Regular cardiac myocyte (primary cell): ENCODE measurements around the gene MED23. TPM values are rescaled to one million over a fixed set of nuclear protein-coding genes. Genes with fewer than 3 reads are reported as not detected.

Source experiments
- total RNA-seq: library from RNA; depleted of rRNA; stranded (reverse); fragments of >200 nt; gene quantifications from 2 replicates; pipeline ENCODE4 v1.2.3, GENCODE V29; 2014

MED23 gene
- total RNA-seq: 28.9 and 34.4 TPM in 2 replicates

DNA sequence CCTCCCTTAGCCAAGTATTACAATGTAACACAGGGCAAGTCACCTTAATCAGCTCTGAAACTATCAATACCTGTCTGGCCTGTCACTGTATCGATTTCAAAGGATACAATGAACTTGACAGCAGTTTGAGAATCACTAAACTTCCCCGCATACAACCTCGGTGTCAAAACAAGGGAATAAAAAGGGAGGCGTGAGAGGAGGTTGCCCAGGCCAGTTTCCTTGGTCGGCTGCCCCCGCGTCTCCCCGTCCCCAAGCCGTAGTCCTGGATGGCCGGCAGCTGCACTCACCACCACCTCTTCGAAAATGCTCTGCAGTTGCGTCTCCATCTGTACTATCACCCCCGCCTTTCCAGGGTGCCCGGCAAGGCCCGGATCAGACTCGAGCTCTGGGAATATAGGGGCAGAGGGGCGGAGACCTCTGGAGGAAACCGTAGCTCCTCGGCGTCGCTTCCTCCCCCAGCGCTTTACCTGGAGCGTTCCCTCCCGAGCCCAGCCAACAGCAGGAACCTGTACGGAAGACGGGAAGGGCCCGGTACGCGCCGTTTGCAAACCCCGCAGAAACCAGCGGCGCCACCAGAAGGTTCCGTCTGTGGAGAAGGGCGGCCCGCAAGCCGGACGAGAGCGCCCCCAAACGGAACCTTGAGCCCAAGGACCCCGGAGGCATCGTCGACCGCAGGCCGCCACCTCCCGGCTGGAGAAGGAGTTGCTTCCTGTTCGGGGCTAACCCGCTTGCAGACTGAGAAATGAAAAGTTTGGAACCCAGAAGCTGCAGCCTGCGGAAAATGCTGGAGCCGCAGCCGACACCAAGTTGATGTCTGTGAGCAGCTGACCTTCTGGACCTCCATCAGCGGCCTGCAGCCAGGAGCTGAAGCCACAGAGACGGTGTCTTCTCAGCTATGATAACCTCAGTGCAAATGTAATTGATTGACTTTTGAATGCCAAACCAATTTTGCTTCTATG lies at the start of gene MED23:
TSS of gene MED23 (minus strand) at position 519 of the 959 bp plus-strand sequence. CDS start at position 326, 193 bp downstream.

DNA sequence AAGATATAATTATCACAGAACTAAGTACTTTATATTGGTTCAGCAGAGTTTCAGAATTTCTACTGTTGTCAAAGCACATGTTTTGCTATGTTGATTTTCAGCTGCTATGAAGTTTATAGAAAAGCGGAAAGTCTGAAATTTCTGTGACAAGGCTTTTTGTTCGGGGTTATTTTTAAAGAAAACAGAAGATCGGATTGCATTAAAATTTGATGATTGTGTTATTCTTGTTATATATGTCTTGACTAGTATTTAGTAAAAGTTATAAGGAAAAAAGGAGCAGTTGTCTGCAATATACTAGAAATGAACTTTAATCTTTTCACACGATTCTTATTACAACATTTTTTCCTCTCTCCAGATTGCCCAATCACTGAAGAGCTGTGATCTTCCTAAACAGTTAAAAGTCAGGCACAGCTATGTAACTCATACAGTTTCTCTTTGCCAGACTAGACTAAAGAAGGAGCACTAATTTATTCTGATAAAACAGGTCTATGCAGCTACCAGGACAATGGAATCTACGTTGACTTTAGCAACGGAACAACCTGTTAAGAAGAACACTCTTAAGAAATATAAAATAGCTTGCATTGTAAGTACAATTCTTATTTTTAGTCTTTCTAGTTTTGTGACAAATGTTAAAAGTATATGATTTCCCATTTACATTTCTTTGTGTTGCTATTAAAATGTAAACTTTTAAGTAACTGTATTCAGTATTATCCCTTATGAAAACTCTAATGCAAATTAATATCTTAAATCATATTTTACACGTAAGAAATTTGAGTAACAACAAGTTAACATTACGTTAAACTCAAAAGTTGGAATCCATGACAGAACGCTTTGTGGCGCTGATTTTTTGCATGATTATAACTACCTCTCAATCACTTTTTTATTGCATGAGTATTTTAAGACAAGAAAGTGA lies 9.1 kb upstream of the MED23 start, which contains the start of gene ENPP3:
TSS of gene ENPP3 (plus strand) at position 423 of the 913 bp plus-strand sequence. CDS start at position 506, 83 bp downstream.

DNA sequence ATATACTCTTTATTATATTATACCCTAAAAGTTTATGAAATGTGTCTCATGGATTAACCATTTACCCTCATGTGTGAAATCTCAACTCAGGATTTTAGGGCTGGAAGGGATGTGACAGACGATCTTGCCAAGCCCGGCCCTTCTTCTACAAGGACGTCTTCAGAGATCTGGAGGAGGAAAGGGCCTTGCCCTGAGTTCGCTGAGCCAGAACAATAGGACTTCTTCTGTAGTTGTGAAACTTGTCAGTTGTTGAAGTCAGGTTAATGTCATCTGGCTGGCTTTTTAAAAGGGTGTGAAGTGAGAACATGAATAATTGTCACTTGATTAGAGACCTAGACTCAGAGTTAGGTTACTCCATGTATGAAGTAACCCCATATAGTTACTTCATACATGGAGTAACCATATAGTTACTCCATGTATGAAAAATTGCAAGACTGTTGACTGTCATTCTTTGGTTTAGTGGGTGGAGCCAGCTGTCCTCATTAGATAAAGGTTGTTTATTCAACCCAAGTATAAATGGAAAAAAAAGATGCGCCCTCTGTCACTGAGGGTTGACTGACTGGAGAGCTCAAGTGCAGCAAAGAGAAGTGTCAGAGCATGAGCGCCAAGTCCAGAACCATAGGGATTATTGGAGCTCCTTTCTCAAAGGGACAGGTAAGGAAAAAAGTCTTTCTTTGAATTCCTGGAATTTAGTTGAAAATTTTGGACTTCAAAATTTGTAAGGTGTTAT lies 55.2 kb downstream of the MED23 start, which contains the start of gene ARG1:
TSS of gene ARG1 (plus strand) at position 541 of the 730 bp plus-strand sequence. CDS start at position 598, 57 bp downstream.

Other genes with a start within 250 kb of the MED23 start
- gene ARG1, start 55.0 kb downstream of the MED23 start, total RNA-seq: not detected in 2 replicates
- under 0.01 TPM in 2 replicates for gene ENPP3, start 9.1 kb upstream of the MED23 start, total RNA-seq
- gene OR2A4, start 73.2 kb upstream of the MED23 start, total RNA-seq: not detected in 2 replicates
- not detected in 2 replicates for gene CTAGE9, start 82.8 kb upstream of the MED23 start, total RNA-seq
- 11.7 and 26.8 TPM in 2 replicates for gene ENPP1, start 179.8 kb upstream of the MED23 start, total RNA-seq